ENCODE results near the gene CENPQ.

CENPQ gene

DNA sequence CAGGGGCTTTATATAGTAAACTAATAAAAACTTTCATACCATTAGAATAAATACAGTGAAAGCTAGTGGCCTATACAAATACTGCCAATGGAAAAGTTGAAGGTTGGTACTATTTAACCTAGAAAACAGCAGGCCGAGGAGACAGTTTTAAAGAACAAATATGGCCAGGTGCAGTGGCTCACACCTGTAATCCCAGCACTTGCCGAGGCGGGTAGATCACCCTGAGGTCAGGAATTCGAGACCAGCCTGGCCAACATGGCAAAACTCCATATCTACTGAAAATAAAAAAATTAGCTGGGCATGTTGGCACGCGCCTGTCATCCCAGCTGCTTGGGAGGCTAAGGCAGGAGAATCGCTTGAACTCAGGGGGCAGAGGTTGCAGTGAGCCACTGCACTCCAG, 61.4 kb downstream of the CENPQ start:
- no peaks in the 10 kb centered on the region for H3K4me1 ChIP-seq (ENCODE audit: control insufficient read depth in 1 of 2, insufficient read depth in 1 of 2, low read depth in 1 of 2, low read length in 1 of 2)

DNA sequence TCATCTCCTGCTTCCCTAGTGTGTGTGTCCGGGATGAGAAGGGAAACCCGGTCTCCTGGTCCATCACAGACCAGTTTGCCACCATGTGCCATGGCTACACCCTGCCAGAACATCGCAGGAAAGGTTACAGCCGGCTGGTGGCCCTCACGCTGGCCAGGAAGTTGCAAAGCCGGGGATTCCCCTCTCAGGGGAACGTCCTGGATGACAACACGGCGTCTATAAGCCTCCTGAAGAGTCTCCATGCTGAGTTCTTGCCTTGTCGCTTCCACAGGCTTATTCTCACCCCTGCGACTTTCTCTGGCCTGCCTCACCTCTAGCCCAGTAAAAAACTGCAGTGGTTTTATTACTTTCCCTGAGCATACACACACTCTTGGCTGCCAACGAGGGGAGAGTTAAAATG, 63.4 kb downstream of the CENPQ start:
- no peak overlapping the region for H3K27ac ChIP-seq
- no peaks in the 10 kb centered on the region for H3K9me3 ChIP-seq
- H3K27me3 ChIP-seq, result peaks cover 5% of the 10 kb centered on the region
- TF ChIP-seq, protein P1, sequence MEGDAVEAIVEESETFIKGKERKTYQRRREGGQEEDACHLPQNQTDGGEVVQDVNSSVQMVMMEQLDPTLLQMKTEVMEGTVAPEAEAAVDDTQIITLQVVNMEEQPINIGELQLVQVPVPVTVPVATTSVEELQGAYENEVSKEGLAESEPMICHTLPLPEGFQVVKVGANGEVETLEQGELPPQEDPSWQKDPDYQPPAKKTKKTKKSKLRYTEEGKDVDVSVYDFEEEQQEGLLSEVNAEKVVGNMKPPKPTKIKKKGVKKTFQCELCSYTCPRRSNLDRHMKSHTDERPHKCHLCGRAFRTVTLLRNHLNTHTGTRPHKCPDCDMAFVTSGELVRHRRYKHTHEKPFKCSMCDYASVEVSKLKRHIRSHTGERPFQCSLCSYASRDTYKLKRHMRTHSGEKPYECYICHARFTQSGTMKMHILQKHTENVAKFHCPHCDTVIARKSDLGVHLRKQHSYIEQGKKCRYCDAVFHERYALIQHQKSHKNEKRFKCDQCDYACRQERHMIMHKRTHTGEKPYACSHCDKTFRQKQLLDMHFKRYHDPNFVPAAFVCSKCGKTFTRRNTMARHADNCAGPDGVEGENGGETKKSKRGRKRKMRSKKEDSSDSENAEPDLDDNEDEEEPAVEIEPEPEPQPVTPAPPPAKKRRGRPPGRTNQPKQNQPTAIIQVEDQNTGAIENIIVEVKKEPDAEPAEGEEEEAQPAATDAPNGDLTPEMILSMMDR (IDR thresholded peaks at IDR 0.05), result no peak
- H3K4me1 ChIP-seq (ENCODE audit: control insufficient read depth in 1 of 2, insufficient read depth in 1 of 2, low read depth in 1 of 2, low read length in 1 of 2), result no peaks in the 10 kb centered on the region
- H3K36me3 ChIP-seq, result no peaks in the 10 kb centered on the region
- H3K4me3 ChIP-seq (ENCODE audit: low read depth in 1 of 2, low read length in 1 of 2), result no peak overlapping the region

More for the DNA sequence above, 61.4 kb downstream of the CENPQ start:
- Histone ChIP-seq H3K27me3 (no peaks in the 10 kb centered on the region), H3K27ac (no peak overlapping the region), H3K36me3 (no peaks in the 10 kb centered on the region), H3K9me3 (no peaks in the 10 kb centered on the region), H3K4me3 (ENCODE audit: low read depth in 1 of 2, low read length in 1 of 2) (no peak overlapping the region)
- TF ChIP-seq, protein P1 (IDR thresholded peaks at IDR 0.05), result no peak

DNA sequence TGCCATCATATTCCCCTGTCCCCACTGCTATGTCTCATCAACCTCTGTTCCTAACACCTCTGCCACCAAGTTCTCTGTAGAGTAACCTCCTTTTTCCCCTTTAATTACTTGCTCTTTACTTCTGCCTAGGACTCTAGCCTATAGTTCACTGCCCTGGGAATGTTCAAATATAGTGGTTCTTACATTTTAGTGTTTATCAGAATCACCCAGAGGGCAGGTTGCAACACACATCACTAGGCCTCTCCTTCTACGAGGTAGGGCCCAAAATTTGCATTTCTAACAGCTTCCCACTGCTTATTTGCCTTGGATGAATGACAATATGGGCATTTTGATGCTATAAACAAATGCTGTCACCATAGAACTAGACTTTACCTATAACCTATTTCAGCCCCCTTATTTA, 64.2 kb downstream of the CENPQ start:
- TF ChIP-seq, protein P1 (IDR thresholded peaks at IDR 0.05), result no peak
- Histone ChIP-seq H3K36me3 (no peaks in the 10 kb centered on the region), H3K9me3 (no peaks in the 10 kb centered on the region), H3K27me3 (peaks cover 5% of the 10 kb centered on the region), H3K27ac (no peak overlapping the region), H3K4me3 (ENCODE audit: low read depth in 1 of 2, low read length in 1 of 2) (no peak overlapping the region), H3K4me1 (ENCODE audit: control insufficient read depth in 1 of 2, insufficient read depth in 1 of 2, low read depth in 1 of 2, low read length in 1 of 2) (no peaks in the 10 kb centered on the region)

DNA sequence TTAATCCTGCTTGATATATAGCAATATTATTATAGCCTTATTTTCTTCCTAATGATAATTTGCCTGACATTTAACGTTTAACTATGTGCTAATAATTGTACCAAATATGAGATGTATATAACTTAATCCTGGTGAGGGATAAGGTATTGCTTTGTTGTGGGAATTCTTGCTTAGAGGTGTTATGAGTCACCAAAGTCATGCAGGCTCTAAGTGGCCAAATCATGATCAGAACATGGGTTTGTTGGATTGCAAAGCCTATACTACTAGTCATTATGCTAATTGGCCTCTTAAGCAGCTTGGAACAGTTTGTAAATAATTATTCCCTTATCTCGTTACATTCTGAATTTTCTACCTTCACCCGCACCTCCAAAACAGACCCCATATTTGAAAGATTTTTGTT, 65.4 kb downstream of the CENPQ start:
- TF ChIP-seq, protein P1 (IDR thresholded peaks at IDR 0.05), result no peak
- Histone ChIP-seq H3K4me3 (ENCODE audit: low read depth in 1 of 2, low read length in 1 of 2) (no peak overlapping the region), H3K9me3 (no peaks in the 10 kb centered on the region), H3K4me1 (ENCODE audit: control insufficient read depth in 1 of 2, insufficient read depth in 1 of 2, low read depth in 1 of 2, low read length in 1 of 2) (no peaks in the 10 kb centered on the region), H3K27me3 (peaks cover 5% of the 10 kb centered on the region), H3K27ac (no peak overlapping the region), H3K36me3 (no peaks in the 10 kb centered on the region)

DNA sequence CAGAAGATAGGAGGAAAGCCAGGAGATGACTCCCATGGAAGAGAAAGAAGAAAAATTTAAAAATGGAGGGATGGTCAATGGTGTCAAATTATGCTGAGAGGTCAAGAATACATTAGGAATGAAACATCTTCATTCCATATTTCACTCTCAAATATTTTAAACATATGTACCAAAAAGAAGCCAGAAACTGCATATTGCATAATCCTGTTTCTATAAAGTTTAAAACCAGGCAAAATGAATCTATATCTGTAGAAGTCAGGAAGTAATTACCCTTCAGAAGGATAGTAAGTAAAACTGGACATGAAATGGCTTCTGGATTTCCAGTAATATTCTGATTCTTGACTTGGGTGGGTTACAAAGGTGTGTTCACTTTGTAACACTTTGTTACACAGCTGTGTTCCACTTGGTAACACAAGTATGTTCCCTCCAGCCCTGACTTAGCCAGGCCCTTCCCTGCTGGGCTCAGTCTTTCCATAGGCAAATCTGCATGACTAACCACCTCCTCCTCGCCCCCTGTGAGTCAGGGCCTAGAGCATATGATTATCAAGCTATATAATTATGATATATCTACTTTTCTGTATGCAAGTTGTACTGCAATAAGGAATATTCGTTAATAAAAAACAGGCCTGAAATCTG, 67.1 kb downstream of the CENPQ start:
- Histone ChIP-seq H3K4me3 (ENCODE audit: low read depth in 1 of 2, low read length in 1 of 2) (no peak overlapping the region), H3K36me3 (no peaks in the 10 kb centered on the region), H3K9me3 (no peaks in the 10 kb centered on the region), H3K4me1 (ENCODE audit: control insufficient read depth in 1 of 2, insufficient read depth in 1 of 2, low read depth in 1 of 2, low read length in 1 of 2) (no peaks in the 10 kb centered on the region), H3K27me3 (peaks cover 5% of the 10 kb centered on the region), H3K27ac (no peak overlapping the region)
- TF ChIP-seq, protein P1 (IDR thresholded peaks at IDR 0.05), result no peak
